DOHH2 (cell line): ENCODE data around the gene OR6C4.
"Not testable (repeated sequence)": the region's sequence is repeated elsewhere in the genome, so short reads cannot be mapped to it uniquely, and the experiment has no call there.

Experiments
- CTCF ChIP-seq: fragments of 200-600 bp; sonication (generic); IDR thresholded peaks from one replicate; pipeline ENCODE4 v1.5.1; 2014; ENCODE audit warnings: antibody characterized with exemption, mild to moderate bottlenecking, low read depth, low read length; ENCODE audit not compliant: poor library complexity, severe bottlenecking
- EZH2phosphoT487 ChIP-seq: fragments of 200-600 bp; sonication (generic); IDR thresholded peaks from 2 replicates; pipeline ENCODE4 v1.6.1; 2017; ENCODE audit warnings: borderline replicate concordance, mild to moderate bottlenecking, antibody characterized with exemption, low read length, moderate library complexity, mixed read lengths

GRCh38 chr12:55570689-55571088 is 21.3 kb downstream of the OR6C4 start:
- not testable (repeated sequence) for TF ChIP-seq CTCF, EZH2phosphoT487
